Activated CD4-positive, alpha-beta T cell treated with anti-CD3 and anti-CD28 coated beads, Interleukin-2, amount 50 U/mL, for 1 hour (primary cell): ENCODE data around the gene BEND3.
"Not testable (repeated sequence)": the region's sequence is repeated elsewhere in the genome, so short reads cannot be mapped to it uniquely, and the experiment has no call there.

Experiments used
- DNase-seq: peaks from one replicate; pipeline ENCODE4 v3.0.0-alpha.2; 2020

Gene BEND3

GRCh38 chr6:107120404-107120803 is 5.1 kb upstream of the BEND3 start:
- no peak for DNase-seq

- DNase-seq, result no peak
Measured at GRCh38 chr6:107118976-107119375, 3.7 kb upstream of the BEND3 start.

GRCh38 chr6:107118540-107118939 is 3.2 kb upstream of the BEND3 start:
- not testable (repeated sequence) for DNase-seq

- DNase-seq, result no peak
Measured at GRCh38 chr6:107116931-107117330, 1.6 kb upstream of the BEND3 start.

- peak; percentile 2 for DNase-seq
Measured at GRCh38 chr6:107116328-107116892, 1.1 kb upstream of the BEND3 start.

- DNase-seq, result peak; percentile 6
Measured at GRCh38 chr6:107115695-107116327, 496 bp upstream of the BEND3 start.

GRCh38 chr6:107114213-107114925 is 946 bp downstream of the BEND3 start:
- DNase-seq, result peak; percentile 67

GRCh38 chr6:107110200-107110599 is 5.1 kb downstream of the BEND3 start:
- DNase-seq, result no peak

- DNase-seq, result no peak
Measured at GRCh38 chr6:107108201-107108890, 7.0 kb downstream of the BEND3 start.

- DNase-seq, result no peak
Measured at GRCh38 chr6:107107791-107108190, 7.5 kb downstream of the BEND3 start.

GRCh38 chr6:107106165-107106564 is 9.2 kb downstream of the BEND3 start:
- DNase-seq, result no peak

- no peak for DNase-seq
Measured at GRCh38 chr6:107105511-107106116, 9.7 kb downstream of the BEND3 start.

GRCh38 chr6:107103082-107103481 is 12.2 kb downstream of the BEND3 start:
- DNase-seq, result no peak

- no peak for DNase-seq
Measured at GRCh38 chr6:107102414-107102805, 12.9 kb downstream of the BEND3 start.

- DNase-seq, result no peak
Measured at GRCh38 chr6:107101686-107102413, 13.5 kb downstream of the BEND3 start.

GRCh38 chr6:107101211-107101610 is 14.1 kb downstream of the BEND3 start:
- DNase-seq, result no peak

- DNase-seq, result no peak
Measured at GRCh38 chr6:107098436-107099307, 16.6 kb downstream of the BEND3 start.

- DNase-seq, result not testable (repeated sequence)
Measured at GRCh38 chr6:107084459-107084858, 30.9 kb downstream of the BEND3 start.

- no peak for DNase-seq
Measured at GRCh38 chr6:107083921-107084320, 31.4 kb downstream of the BEND3 start.

- DNase-seq, result no peak
Measured at GRCh38 chr6:107083047-107083768, 32.1 kb downstream of the BEND3 start.

- no peak for DNase-seq
Measured at GRCh38 chr6:107082045-107082444, 33.3 kb downstream of the BEND3 start.
